ENCODE results near the gene SLC25A13. TPM values are rescaled to one million over a fixed set of nuclear protein-coding genes. Genes with fewer than 3 reads are reported as not detected.
A peak's percentile ranks its signal among the peaks of the same experiment; 100 is the strongest.

SLC25A13 gene
- total and polyA plus RNA-seq, 9 of the 15 experiments (the other 6 are each of a cell fraction or from before 2014, with no cell fraction given), result 21.4 to 80.2 (median 58.7) TPM

DNA sequence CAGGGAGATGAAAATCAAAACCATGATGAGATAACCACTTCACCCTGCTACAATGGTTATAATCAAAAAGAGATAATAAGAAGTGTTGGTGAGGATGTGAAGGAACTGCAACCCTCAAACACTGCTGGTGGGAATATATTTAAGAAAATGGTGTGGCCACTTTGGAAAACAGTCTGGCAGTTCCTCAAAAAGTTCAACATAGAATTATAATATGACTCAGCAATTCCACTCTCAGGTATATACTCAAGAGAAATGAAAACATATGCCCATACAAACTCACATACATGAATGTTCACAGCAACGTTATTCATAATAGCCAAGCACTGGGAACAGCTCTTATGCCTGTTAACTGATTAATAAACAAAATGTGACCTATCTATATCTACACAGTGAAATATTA is 104.8 kb downstream of the SLC25A13 start (continued):
- TF ChIP-seq ZNF778 (CRISPR knock-in tag; IDR thresholded peaks at IDR 0.05), result no peak
- TF ChIP-seq NFE2L1 (tag; IDR thresholded peaks at IDR 0.05; ENCODE audit: borderline replicate concordance, low read depth), result peak; percentile 79
- TF ChIP-seq, protein P1, sequence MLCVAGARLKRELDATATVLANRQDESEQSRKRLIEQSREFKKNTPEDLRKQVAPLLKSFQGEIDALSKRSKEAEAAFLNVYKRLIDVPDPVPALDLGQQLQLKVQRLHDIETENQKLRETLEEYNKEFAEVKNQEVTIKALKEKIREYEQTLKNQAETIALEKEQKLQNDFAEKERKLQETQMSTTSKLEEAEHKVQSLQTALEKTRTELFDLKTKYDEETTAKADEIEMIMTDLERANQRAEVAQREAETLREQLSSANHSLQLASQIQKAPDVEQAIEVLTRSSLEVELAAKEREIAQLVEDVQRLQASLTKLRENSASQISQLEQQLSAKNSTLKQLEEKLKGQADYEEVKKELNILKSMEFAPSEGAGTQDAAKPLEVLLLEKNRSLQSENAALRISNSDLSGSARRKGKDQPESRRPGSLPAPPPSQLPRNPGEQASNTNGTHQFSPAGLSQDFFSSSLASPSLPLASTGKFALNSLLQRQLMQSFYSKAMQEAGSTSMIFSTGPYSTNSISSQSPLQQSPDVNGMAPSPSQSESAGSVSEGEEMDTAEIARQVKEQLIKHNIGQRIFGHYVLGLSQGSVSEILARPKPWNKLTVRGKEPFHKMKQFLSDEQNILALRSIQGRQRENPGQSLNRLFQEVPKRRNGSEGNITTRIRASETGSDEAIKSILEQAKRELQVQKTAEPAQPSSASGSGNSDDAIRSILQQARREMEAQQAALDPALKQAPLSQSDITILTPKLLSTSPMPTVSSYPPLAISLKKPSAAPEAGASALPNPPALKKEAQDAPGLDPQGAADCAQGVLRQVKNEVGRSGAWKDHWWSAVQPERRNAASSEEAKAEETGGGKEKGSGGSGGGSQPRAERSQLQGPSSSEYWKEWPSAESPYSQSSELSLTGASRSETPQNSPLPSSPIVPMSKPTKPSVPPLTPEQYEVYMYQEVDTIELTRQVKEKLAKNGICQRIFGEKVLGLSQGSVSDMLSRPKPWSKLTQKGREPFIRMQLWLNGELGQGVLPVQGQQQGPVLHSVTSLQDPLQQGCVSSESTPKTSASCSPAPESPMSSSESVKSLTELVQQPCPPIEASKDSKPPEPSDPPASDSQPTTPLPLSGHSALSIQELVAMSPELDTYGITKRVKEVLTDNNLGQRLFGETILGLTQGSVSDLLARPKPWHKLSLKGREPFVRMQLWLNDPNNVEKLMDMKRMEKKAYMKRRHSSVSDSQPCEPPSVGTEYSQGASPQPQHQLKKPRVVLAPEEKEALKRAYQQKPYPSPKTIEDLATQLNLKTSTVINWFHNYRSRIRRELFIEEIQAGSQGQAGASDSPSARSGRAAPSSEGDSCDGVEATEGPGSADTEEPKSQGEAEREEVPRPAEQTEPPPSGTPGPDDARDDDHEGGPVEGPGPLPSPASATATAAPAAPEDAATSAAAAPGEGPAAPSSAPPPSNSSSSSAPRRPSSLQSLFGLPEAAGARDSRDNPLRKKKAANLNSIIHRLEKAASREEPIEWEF (CRISPR knock-in tag; IDR thresholded peaks at IDR 0.05), result no peak
- 0 out of 2 replicates have a peak, but pooled peaks have one; percentile 42 for TF ChIP-seq GATAD2B (IDR thresholded peaks at IDR 0.05; ENCODE audit: borderline replicate concordance)
- no peak for TF ChIP-seq BCOR (IDR thresholded peaks at IDR 0.05)
- no peak for TF ChIP-seq HNRNPK (IDR thresholded peaks at IDR 0.05; ENCODE audit: low read depth, low read length, poor library complexity, severe bottlenecking)
- TF ChIP-seq, protein P2, sequence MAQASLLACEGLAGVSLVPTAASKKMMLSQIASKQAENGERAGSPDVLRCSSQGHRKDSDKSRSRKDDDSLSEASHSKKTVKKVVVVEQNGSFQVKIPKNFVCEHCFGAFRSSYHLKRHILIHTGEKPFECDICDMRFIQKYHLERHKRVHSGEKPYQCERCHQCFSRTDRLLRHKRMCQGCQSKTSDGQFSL (CRISPR knock-in tag; IDR thresholded peaks at IDR 0.05), result no peak
- TF ChIP-seq, protein P2 (tag; IDR thresholded peaks at IDR 0.05), result no peak
- TF ChIP-seq, protein P3, sequence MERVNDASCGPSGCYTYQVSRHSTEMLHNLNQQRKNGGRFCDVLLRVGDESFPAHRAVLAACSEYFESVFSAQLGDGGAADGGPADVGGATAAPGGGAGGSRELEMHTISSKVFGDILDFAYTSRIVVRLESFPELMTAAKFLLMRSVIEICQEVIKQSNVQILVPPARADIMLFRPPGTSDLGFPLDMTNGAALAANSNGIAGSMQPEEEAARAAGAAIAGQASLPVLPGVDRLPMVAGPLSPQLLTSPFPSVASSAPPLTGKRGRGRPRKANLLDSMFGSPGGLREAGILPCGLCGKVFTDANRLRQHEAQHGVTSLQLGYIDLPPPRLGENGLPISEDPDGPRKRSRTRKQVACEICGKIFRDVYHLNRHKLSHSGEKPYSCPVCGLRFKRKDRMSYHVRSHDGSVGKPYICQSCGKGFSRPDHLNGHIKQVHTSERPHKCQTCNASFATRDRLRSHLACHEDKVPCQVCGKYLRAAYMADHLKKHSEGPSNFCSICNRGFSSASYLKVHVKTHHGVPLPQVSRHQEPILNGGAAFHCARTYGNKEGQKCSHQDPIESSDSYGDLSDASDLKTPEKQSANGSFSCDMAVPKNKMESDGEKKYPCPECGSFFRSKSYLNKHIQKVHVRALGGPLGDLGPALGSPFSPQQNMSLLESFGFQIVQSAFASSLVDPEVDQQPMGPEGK (CRISPR knock-in tag; IDR thresholded peaks at IDR 0.05; ENCODE audit: borderline replicate concordance), result no peak
- TF ChIP-seq SMAD1 (IDR thresholded peaks at IDR 0.05; ENCODE audit: low read depth, low read length, partially characterized antibody), result no peak
- TF ChIP-seq, protein P4, sequence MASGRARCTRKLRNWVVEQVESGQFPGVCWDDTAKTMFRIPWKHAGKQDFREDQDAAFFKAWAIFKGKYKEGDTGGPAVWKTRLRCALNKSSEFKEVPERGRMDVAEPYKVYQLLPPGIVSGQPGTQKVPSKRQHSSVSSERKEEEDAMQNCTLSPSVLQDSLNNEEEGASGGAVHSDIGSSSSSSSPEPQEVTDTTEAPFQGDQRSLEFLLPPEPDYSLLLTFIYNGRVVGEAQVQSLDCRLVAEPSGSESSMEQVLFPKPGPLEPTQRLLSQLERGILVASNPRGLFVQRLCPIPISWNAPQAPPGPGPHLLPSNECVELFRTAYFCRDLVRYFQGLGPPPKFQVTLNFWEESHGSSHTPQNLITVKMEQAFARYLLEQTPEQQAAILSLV (tag; IDR thresholded peaks at IDR 0.05), result no peak
- TF ChIP-seq HEY1 (CRISPR knock-in tag; IDR thresholded peaks at IDR 0.05; ENCODE audit: borderline replicate concordance), result no peak
- no peak for TF ChIP-seq ELF1 (tag; IDR thresholded peaks at IDR 0.05)
- TF ChIP-seq SPI1 (IDR thresholded peaks at IDR 0.05; ENCODE audit: borderline replicate concordance, low read depth, low read length), result peak; percentile 81
- TF ChIP-seq TGIF2 (CRISPR knock-in tag; IDR thresholded peaks at IDR 0.05), result no peak
- no peak for TF ChIP-seq XRCC5 (IDR thresholded peaks at IDR 0.05; ENCODE audit: low read depth, low read length)
- no peak for TF ChIP-seq MCM5 (IDR thresholded peaks at IDR 0.05; ENCODE audit: low read depth)
- TF ChIP-seq PURB (CRISPR knock-in tag; IDR thresholded peaks at IDR 0.05; ENCODE audit: low read depth), result no peak
- peak; percentile 94 for TF ChIP-seq MAFF (IDR thresholded peaks at IDR 0.05; ENCODE audit: low read length)
- TF ChIP-seq ZNF124 (CRISPR knock-in tag; IDR thresholded peaks at IDR 0.05), result no peak
- TF ChIP-seq KAT7 (CRISPR knock-in tag; IDR thresholded peaks at IDR 0.05; ENCODE audit: borderline replicate concordance), result no peak

All from K562 (cell line).